Uterus (tissue), 4 donors: ENCODE data around the gene COA8. TPM values are rescaled to one million over a fixed set of nuclear protein-coding genes. Genes with fewer than 3 reads are reported as not detected.

Experiments
- DNase-seq, 2 donors: peaks; one replicate each; pipeline ENCODE4 v3.0.0-alpha.2; 2019 to 2020
- H3K27ac ChIP-seq, 2 donors: fragments of 200-600 bp; sonication (generic); 1 replicate in 1 of 2; 2 replicates in 1 of 2; pipeline ENCODE4 v1.5.1; 2016 to 2018
- H3K27me3 ChIP-seq, 2 donors: fragments of 200-600 bp; sonication (generic); one replicate each; pipeline ENCODE4 v1.5.1; 2018 to 2019; ENCODE audit warnings: control low read depth in 1 of 2
- H3K36me3 ChIP-seq, 2 donors: fragments of 200-600 bp; sonication (generic); one replicate each; pipeline ENCODE4 v1.5.1; 2019; ENCODE audit warnings: control low read depth in 1 of 2
- H3K4me1 ChIP-seq, 2 donors: fragments of 200-600 bp; sonication (generic); one replicate each; pipeline ENCODE4 v1.5.1; 2018 to 2019; ENCODE audit warnings: control low read depth in 1 of 2
- H3K4me3 ChIP-seq, 2 donors: fragments of 200-600 bp; sonication (generic); 1 replicate in 1 of 2; 2 replicates in 1 of 2; pipeline ENCODE4 v1.5.1; 2018 to 2019; ENCODE audit warnings: mild to moderate bottlenecking in 1 of 2
- H3K9me3 ChIP-seq, 2 donors: fragments of 200-600 bp; sonication (generic); one replicate each; pipeline ENCODE4 v1.5.1; 2019; ENCODE audit warnings: control low read depth in 1 of 2
- POLR2A ChIP-seq, 2 donors: fragments of 450-650 bp; IDR thresholded peaks; one replicate each; pipeline ENCODE4 v1.6.1; 2016; ENCODE audit warnings: antibody characterized with exemption in 2 of 2, mild to moderate bottlenecking in 1 of 2, moderate library complexity in 1 of 2
- intact Hi-C: fragments of 100-400 bp; cut with DNase I; formaldehyde crosslinking; loops from one replicate; pipeline ENCODE4 v1.15.1; 2023; ENCODE audit warnings: low total_unique reads
- total RNA-seq, 4 donors: library from RNA; depleted of rRNA in 3 of 4; stranded (reverse); fragments of >200 nt in 3 of 4; gene quantifications; one replicate each; pipeline versions ENCODE4 v1.1.0 to v1.2.4, GENCODE V29; 2014 to 2023
- TF ChIP-seq, protein P1 (sequence below), 4 experiments: fragments of 200-600 bp in 2 of 4; fragments of 450-650 bp in 2 of 4; sonication (generic) in 2 of 4; IDR thresholded peaks; one replicate each; pipeline ENCODE4 v1.5.1; 2016 to 2019; ENCODE audit warnings: antibody characterized with exemption in 4 of 4, mild to moderate bottlenecking in 2 of 4, moderate library complexity in 1 of 4
- donor health status: DM: yes; HTN: yes; CAD: no.

Gene COA8, protein sequence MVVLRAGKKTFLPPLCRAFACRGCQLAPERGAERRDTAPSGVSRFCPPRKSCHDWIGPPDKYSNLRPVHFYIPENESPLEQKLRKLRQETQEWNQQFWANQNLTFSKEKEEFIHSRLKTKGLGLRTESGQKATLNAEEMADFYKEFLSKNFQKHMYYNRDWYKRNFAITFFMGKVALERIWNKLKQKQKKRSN
- 10 to 100 TPM in 3 of 4 donors, not detected in 1; 26.9 to 51.5 (median 31.6) TPM for total RNA-seq

DNA sequence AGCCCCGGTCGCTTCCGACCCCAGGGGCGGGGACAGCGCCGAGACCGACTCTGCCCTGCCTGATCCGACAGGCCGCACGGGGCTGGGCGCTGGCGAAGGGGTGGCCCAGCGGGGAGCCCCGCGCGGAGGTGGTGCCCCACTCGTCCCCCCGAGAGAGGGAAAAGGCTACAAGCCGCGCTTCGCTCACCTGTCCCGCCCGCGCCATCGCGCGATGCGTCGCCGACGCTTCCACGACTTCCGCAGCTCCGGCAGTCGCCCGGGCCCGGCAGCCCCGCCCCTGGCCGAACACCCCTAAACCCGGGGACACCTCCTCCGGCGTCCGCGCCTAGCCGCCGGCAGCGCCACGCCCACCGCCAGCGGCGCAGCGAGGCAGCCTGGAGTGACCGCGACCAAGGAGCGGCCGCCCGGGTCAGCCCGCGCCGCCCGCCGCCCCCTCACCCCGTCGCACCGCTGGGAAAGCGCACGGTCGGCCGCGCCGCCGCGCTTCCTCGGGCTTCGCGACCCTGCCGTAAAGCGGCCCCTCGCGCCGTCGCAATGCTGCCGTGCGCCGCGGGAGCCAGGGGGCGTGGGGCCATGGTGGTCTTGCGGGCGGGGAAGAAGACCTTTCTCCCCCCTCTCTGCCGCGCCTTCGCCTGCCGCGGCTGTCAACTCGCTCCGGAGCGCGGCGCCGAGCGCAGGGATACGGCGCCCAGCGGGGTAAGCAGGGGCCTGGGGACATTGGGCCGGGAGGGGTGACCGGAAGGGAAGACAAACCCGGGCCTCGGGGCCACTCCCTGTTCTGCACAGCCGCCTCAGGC lies at the start of gene COA8, which contains the start of gene BAG5:
COA8 (plus strand) TSS at position 532 of the 797 bp plus-strand sequence; CDS start at position 574, 42 bp downstream.
BAG5 (minus strand) TSS at position 229 of the 797 bp plus-strand sequence. CDS start 1,493 bp downstream, outside the sequence.
- intact Hi-C loops, result no loop called here

DNA sequence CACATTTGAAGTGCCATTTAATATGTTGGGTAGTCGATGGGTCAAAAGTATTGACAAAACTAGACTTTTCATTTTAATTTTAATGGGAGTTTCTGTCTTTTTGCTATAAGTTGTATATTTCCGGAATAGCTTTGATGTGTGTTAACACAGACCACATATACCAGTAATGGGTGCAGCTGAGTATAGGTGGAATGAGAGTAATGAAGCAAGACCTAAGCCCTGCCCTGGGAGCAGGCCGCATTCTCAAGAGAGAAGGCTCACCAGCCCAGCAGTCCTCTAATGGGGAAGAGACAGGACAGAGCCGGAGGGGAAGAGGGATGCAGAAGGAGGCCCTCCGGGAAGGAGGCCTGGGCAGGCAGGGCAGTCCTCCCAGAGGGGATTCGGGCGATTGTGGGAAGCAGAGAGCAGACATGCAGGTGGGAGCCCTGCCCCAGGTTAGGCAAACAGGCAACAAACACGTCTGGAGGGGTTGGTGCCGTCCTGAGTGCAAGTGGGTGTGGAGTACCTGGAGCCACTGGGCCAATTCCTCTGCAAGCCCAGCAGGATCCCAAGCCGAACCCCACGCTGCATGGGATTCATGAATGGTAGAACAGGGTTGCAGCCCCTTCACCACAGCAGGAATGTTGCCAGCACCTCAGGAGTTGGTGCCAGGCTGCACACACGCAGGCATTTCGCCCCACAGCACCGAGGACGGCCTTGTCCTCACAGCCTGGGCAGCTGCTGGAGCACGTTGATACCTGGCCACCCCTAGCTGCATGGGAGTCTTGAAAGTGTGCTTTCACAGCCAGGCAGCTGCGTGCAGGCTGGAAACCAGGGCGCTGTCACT lies 48.0 kb upstream of the COA8 start:
- no peaks in the 10 kb centered on the region for H3K36me3 ChIP-seq
- H3K4me3 ChIP-seq, result no peak overlapping the region
- intact Hi-C loops, result no loop called here
- TF ChIP-seq POLR2A (IDR thresholded peaks at IDR 0.05), result no peak
- TF ChIP-seq, protein P1, sequence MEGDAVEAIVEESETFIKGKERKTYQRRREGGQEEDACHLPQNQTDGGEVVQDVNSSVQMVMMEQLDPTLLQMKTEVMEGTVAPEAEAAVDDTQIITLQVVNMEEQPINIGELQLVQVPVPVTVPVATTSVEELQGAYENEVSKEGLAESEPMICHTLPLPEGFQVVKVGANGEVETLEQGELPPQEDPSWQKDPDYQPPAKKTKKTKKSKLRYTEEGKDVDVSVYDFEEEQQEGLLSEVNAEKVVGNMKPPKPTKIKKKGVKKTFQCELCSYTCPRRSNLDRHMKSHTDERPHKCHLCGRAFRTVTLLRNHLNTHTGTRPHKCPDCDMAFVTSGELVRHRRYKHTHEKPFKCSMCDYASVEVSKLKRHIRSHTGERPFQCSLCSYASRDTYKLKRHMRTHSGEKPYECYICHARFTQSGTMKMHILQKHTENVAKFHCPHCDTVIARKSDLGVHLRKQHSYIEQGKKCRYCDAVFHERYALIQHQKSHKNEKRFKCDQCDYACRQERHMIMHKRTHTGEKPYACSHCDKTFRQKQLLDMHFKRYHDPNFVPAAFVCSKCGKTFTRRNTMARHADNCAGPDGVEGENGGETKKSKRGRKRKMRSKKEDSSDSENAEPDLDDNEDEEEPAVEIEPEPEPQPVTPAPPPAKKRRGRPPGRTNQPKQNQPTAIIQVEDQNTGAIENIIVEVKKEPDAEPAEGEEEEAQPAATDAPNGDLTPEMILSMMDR (IDR thresholded peaks at IDR 0.05), result no peak
- H3K9me3 ChIP-seq, result no peaks in the 10 kb centered on the region
- H3K27ac ChIP-seq, result no peak overlapping the region
- no peaks in the 10 kb centered on the region for H3K27me3 ChIP-seq
- no peak for DNase-seq
- H3K4me1 ChIP-seq, result peaks cover 4 to 29% of the 10 kb centered on the region in 2 donors

More for the DNA sequence above, at the start of gene COA8, which contains the start of gene BAG5:
- Histone ChIP-seq H3K4me3 (peak within 1 kb of the TSS; percentile 68 to 98), H3K4me1 (peaks cover 20 to 22% of the 10 kb centered on the region in 2 donors), H3K9me3 (no peaks in the 10 kb centered on the region), H3K36me3 (no peaks in the 10 kb centered on the region), H3K27ac (peak within 1 kb of the TSS; percentile 95 to 96), H3K27me3 (no peaks in the 10 kb centered on the region)
- peak in 1 of 2 donors; percentile 80 for TF ChIP-seq POLR2A (IDR thresholded peaks at IDR 0.05)
- TF ChIP-seq, protein P1 (IDR thresholded peaks at IDR 0.05), result peak in 2 of 4 experiments; percentile 34 to 38
- DNase-seq, result peak; percentile 78 to 85

DNA sequence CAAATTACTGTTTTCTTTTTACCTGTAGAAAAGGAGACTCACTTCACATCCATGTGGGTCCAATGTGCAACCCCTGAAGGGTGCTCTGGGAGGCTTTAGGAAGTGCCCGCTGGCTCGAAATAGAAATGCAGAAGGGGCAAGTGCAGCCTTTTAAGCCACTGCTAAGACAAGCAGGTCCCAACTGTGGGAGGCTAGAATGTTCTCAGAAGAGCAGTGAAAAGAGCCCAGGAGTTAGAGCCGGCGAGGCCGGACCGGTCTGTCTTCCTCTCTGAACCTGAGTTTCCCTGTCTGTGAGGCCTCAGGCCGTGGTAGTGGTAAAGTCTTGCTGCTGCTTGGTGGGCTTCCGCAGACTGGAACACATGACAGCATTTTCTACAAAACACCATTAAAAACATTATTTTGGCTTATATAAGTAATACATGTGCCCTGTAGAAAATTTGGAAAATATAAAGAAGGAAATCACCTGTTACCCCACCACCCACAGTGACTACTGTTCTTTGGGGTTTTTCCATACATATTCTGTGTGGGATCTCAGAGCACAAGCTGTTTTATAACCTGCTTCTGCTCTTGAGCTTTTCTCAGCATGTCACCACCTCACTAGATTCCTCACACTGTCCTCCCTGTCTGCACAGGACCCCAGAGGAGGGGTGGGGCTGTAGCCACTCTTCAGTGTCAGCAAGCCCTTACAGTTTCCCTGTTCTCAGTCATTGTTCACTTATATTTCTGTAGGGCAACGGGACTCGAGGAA lies 46.2 kb upstream of the COA8 start:
- H3K36me3 ChIP-seq, result no peaks in the 10 kb centered on the region
- no peak overlapping the region for H3K4me3 ChIP-seq
- no peaks in the 10 kb centered on the region for H3K9me3 ChIP-seq
- no peak overlapping the region for H3K27ac ChIP-seq
- intact Hi-C loops, result no loop called here
- peaks cover 4 to 29% of the 10 kb centered on the region in 2 donors for H3K4me1 ChIP-seq
- no peaks in the 10 kb centered on the region for H3K27me3 ChIP-seq
- DNase-seq, result no peak
- TF ChIP-seq, protein P1 (IDR thresholded peaks at IDR 0.05), result no peak
- no peak for TF ChIP-seq POLR2A (IDR thresholded peaks at IDR 0.05)

DNA sequence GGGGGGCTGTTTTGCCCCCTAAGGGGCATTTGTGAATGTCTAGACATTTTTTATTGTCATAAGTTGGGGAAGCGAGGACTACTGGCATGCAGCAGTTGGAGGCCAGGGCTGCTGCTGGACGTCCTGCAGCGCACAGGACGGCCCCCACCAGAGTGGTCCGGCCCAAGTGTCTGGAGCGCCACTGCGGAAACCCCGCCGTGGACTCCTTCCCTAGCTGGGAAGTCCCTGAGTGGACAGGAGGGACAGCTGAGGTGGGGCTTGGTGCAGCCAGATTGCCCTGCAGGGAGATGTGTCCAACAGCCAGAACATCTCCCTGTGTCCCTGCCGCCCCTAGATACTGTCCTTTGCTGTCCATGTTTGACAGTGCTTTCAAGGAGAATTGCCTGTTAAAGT lies 45.6 kb upstream of the COA8 start:
- Histone ChIP-seq H3K27ac (no peak overlapping the region), H3K4me1 (peaks cover 4 to 29% of the 10 kb centered on the region in 2 donors), H3K36me3 (no peaks in the 10 kb centered on the region), H3K27me3 (no peaks in the 10 kb centered on the region), H3K9me3 (no peaks in the 10 kb centered on the region), H3K4me3 (no peak overlapping the region)
- intact Hi-C loops, result no loop called here
- TF ChIP-seq, protein P1 (IDR thresholded peaks at IDR 0.05), result no peak
- no peak for TF ChIP-seq POLR2A (IDR thresholded peaks at IDR 0.05)
- no peak for DNase-seq
